Loucy (cell line): Measurements from ENCODE around the gene TTC21A.

Experiments used
- H2AFZ ChIP-seq: fragments of 200-600 bp; sonication (generic); 2 replicates; pipeline ENCODE4 v1.6.0; 2016; ENCODE audit warnings: antibody characterized with exemption, mild to moderate bottlenecking, low read length, moderate library complexity
- H3F3A ChIP-seq: fragments of 200-600 bp; 2 replicates; pipeline ENCODE4 v1.6.0; 2016; ENCODE audit warnings: antibody characterized with exemption, low read depth, mild to moderate bottlenecking
- H3K27me3 ChIP-seq: fragments of 200-600 bp; sonication (generic); 2 replicates; pipeline ENCODE4 v1.6.1; 2014; ENCODE audit warnings: low read length, mild to moderate bottlenecking; ENCODE audit not compliant: insufficient read depth, poor library complexity, severe bottlenecking
- H3K36me3 ChIP-seq: fragments of 200-600 bp; sonication (generic); 2 replicates; pipeline ENCODE4 v1.6.1; 2016; ENCODE audit warnings: low read length; ENCODE audit not compliant: insufficient read depth
- H3K4me1 ChIP-seq: fragments of 200-600 bp; sonication (generic); 2 replicates; pipeline ENCODE4 v1.5.1; 2014; ENCODE audit warnings: low read length, mild to moderate bottlenecking; ENCODE audit not compliant: insufficient read depth, poor library complexity, severe bottlenecking
- H3K4me2 ChIP-seq: fragments of 200-600 bp; sonication (generic); 2 replicates; pipeline ENCODE4 v1.6.0; 2014; ENCODE audit warnings: antibody characterized with exemption, low read length, low read depth, mild to moderate bottlenecking; ENCODE audit not compliant: poor library complexity, severe bottlenecking
- H3K4me3 ChIP-seq: fragments of 200-600 bp; sonication (generic); 2 replicates; pipeline ENCODE4 v1.5.1; 2014; ENCODE audit warnings: low read length, mild to moderate bottlenecking, mixed read lengths; ENCODE audit not compliant: poor library complexity, severe bottlenecking
- H3K79me2 ChIP-seq: fragments of 200-600 bp; sonication (generic); 2 replicates; pipeline ENCODE4 v1.6.1; 2014; ENCODE audit warnings: low read length; ENCODE audit not compliant: insufficient read depth
- H3K9ac ChIP-seq: fragments of 200-600 bp; sonication (generic); 2 replicates; pipeline ENCODE4 v1.6.0; 2014; ENCODE audit warnings: mild to moderate bottlenecking, low read depth, low read length, moderate library complexity; ENCODE audit not compliant: poor library complexity, severe bottlenecking
- H3K9me2 ChIP-seq: fragments of 200-600 bp; sonication (generic); replicated peaks from 2 replicates; pipeline ENCODE4 v1.6.1; 2016; ENCODE audit warnings: low read depth, low read length, mixed read lengths
- H3K9me3 ChIP-seq: fragments of 200-600 bp; sonication (generic); 2 replicates; pipeline ENCODE4 v1.6.1; 2014; ENCODE audit warnings: mild to moderate bottlenecking, antibody characterized with exemption, low read length, low read depth; ENCODE audit not compliant: insufficient read depth
- H4K20me1 ChIP-seq: fragments of 200-600 bp; sonication (generic); 2 replicates; pipeline ENCODE4 v1.6.0; 2014; ENCODE audit warnings: antibody characterized with exemption, low read length, mild to moderate bottlenecking; ENCODE audit not compliant: insufficient read depth, poor library complexity, severe bottlenecking
- CTCF ChIP-seq: fragments of 200-600 bp; sonication (generic); conservative IDR thresholded peaks from 2 replicates; pipeline ENCODE4 v1.5.1; 2014; ENCODE audit warnings: mild to moderate bottlenecking, antibody characterized with exemption, low read length
- EZH2phosphoT487 ChIP-seq: fragments of 200-600 bp; IDR thresholded peaks from 2 replicates; pipeline ENCODE4 v1.6.1; 2018; ENCODE audit warnings: antibody characterized with exemption, mild to moderate bottlenecking, moderate library complexity, borderline replicate concordance

TTC21A gene

DNA sequence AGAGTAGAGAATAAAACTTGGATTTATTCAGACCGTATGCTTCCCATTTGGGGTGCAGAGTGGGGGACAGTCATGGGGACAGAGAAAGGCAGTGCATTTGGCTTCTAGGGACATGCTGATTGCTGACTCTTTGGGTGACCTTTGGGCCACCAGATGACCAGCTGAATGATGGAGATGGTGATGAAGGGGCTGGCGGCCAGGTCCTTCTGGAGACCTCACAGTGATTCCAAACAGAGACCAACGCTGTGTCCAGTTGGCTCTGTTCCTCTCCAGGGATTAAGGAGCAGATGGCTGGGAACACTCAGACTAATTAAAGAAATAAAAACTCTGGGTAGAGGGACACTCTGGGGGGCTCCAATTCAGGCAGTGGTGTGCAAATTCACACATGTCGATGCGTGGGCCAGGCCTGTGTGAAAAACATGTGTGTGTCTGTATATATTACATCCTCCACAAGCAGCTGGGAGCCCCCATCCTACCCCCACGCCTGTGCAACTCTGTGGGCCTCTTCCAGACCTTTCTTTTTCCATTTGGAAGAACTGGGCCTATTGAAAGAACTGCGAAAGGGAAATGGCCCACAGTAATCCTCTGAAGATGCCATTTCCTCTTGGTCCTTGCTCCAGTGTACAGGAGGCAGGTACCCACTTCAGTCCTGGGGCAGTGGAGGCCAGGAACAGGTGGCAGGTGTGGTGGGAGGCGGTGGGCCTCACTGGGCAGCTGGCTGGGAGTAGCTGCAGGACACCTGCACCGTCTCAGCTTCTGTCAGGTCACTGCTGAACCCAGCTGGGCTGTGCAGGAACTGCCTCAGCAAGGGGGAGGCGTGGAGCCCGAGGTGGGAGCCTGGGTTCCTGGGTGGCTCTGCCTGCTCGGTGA is 76.0 kb downstream of the TTC21A start:
- H3F3A ChIP-seq: 0 out of 2 replicates have a peak, but pooled peaks cover 4% of the 10 kb centered on the region
- H3K27me3 ChIP-seq: no peaks in the 10 kb centered on the region
- H2AFZ ChIP-seq: no peak overlapping the region
- H4K20me1 ChIP-seq: no peaks in the 10 kb centered on the region
- H3K79me2 ChIP-seq: no peaks in the 10 kb centered on the region
- no peak overlapping the region for H3K4me2 ChIP-seq
- H3K9ac ChIP-seq: no peak overlapping the region
- H3K36me3 ChIP-seq: no peaks in the 10 kb centered on the region
- TF ChIP-seq CTCF: no peak
- TF ChIP-seq EZH2phosphoT487: no peak
- no peaks in the 10 kb centered on the region for H3K9me3 ChIP-seq
- peaks cover 14% of the 10 kb centered on the region for H3K4me1 ChIP-seq
- no peaks in the 10 kb centered on the region for H3K9me2 ChIP-seq
- no peak overlapping the region for H3K4me3 ChIP-seq

GRCh38 chr3:39184081-39184967 is 76.8 kb downstream of the TTC21A start:
- no peak for TF ChIP-seq EZH2phosphoT487
- TF ChIP-seq CTCF: no peak
- Histone ChIP-seq H2AFZ (no peak overlapping the region), H3K27me3 (no peaks in the 10 kb centered on the region), H3K9me3 (no peaks in the 10 kb centered on the region), H3K4me2 (no peak overlapping the region), H4K20me1 (no peaks in the 10 kb centered on the region), H3F3A (0 out of 2 replicates have a peak, but pooled peaks cover 4% of the 10 kb centered on the region), H3K79me2 (no peaks in the 10 kb centered on the region), H3K9ac (no peak overlapping the region), H3K9me2 (no peaks in the 10 kb centered on the region), H3K4me1 (peaks cover 14% of the 10 kb centered on the region), H3K4me3 (no peak overlapping the region), H3K36me3 (no peaks in the 10 kb centered on the region)

GRCh38 chr3:39184968-39185285 is 77.4 kb downstream of the TTC21A start:
- Histone ChIP-seq H3K9me2 (no peaks in the 10 kb centered on the region), H3K79me2 (no peaks in the 10 kb centered on the region), H3K36me3 (no peaks in the 10 kb centered on the region), H2AFZ (no peak overlapping the region), H3K4me1 (peaks cover 9% of the 10 kb centered on the region), H3K27me3 (no peaks in the 10 kb centered on the region), H3K4me2 (no peak overlapping the region), H4K20me1 (no peaks in the 10 kb centered on the region), H3K9me3 (no peaks in the 10 kb centered on the region), H3K9ac (no peak overlapping the region), H3F3A (0 out of 2 replicates have a peak, but pooled peaks cover 4% of the 10 kb centered on the region), H3K4me3 (no peak overlapping the region)
- TF ChIP-seq EZH2phosphoT487: no peak
- no peak for TF ChIP-seq CTCF
